Astrocyte (in vitro differentiated cells and primary cell): ENCODE measurements around the gene MRPL40. TPM values are rescaled to one million over a fixed set of nuclear protein-coding genes. Genes with fewer than 3 reads are reported as not detected.

ENCODE experiments used
- DNase-seq: peaks from one replicate; pipeline ENCODE4 v3.0.0-alpha.2; 2010; ENCODE audit warnings: low read depth
- FAIRE-seq: peaks from 2 replicates; lab custom pipeline; 2011; peaks lifted over from hg19 to GRCh38; lab: Jason Lieb, UNC
- H2AFZ ChIP-seq: 2 replicates; pipeline ENCODE4 v1.6.0; 2012; ENCODE audit warnings: low read depth, low read length, inconsistent platforms
- H3K27ac ChIP-seq: 2 replicates; pipeline ENCODE4 v1.5.1; 2011; ENCODE audit warnings: low read depth, low read length, inconsistent platforms
- H3K27me3 ChIP-seq: 2 replicates; pipeline ENCODE4 v1.6.0; 2011; ENCODE audit warnings: low read length, inconsistent platforms; ENCODE audit not compliant: insufficient read depth
- H3K36me3 ChIP-seq: 2 replicates; pipeline ENCODE4 v1.5.1; 2011; ENCODE audit warnings: low read length, inconsistent platforms; ENCODE audit not compliant: insufficient read depth
- H3K4me1 ChIP-seq: 2 replicates; pipeline ENCODE4 v1.5.1; 2011; ENCODE audit warnings: low read length, inconsistent platforms; ENCODE audit not compliant: insufficient read depth
- H3K4me2 ChIP-seq: 2 replicates; pipeline ENCODE4 v1.6.0; 2012; ENCODE audit warnings: low read length, inconsistent platforms
- H3K4me3 ChIP-seq: 2 replicates; pipeline ENCODE4 v1.5.1; 2011; ENCODE audit warnings: low read depth, mild to moderate bottlenecking, low read length, inconsistent platforms; ENCODE audit not compliant: insufficient read depth
- H3K79me2 ChIP-seq: 2 replicates; pipeline ENCODE4 v1.6.0; 2012; ENCODE audit warnings: mild to moderate bottlenecking, low read length, inconsistent platforms; ENCODE audit not compliant: insufficient read depth
- H3K9ac ChIP-seq: 2 replicates; pipeline ENCODE4 v1.6.0; 2012; ENCODE audit warnings: mild to moderate bottlenecking, low read length, inconsistent platforms
- H3K9me3 ChIP-seq: 2 replicates; pipeline ENCODE4 v1.5.1; 2012; ENCODE audit warnings: low read depth, mild to moderate bottlenecking, low read length, inconsistent platforms; ENCODE audit not compliant: insufficient read depth
- H4K20me1 ChIP-seq: 2 replicates; pipeline ENCODE4 v1.6.0; 2012; ENCODE audit warnings: low read length, inconsistent platforms; ENCODE audit not compliant: insufficient read depth
- H3K27ac Mint-ChIP-seq: one replicate; pipeline ENCODE4 v1.8.0; 2021; ENCODE audit warnings: mild to moderate bottlenecking, mixed read lengths; ENCODE audit not compliant: unreplicated experiment
- H3K27me3 Mint-ChIP-seq: one replicate; pipeline ENCODE4 v1.8.0; 2021; ENCODE audit warnings: low read depth, mixed read lengths; ENCODE audit not compliant: unreplicated experiment
- H3K36me3 Mint-ChIP-seq: one replicate; pipeline ENCODE4 v1.8.0; 2021; ENCODE audit warnings: low read depth, mixed read lengths; ENCODE audit not compliant: unreplicated experiment
- H3K4me1 Mint-ChIP-seq: one replicate; pipeline ENCODE4 v1.8.0; 2021; ENCODE audit warnings: low read depth, mixed read lengths; ENCODE audit not compliant: unreplicated experiment
- H3K4me3 Mint-ChIP-seq: one replicate; pipeline ENCODE4 v1.8.0; 2021; ENCODE audit warnings: mild to moderate bottlenecking, moderate library complexity, mixed read lengths; ENCODE audit not compliant: unreplicated experiment
- H3K9me3 Mint-ChIP-seq: one replicate; pipeline ENCODE4 v1.8.0; 2021; ENCODE audit warnings: mild to moderate bottlenecking, mixed read lengths; ENCODE audit not compliant: unreplicated experiment
- EZH2 ChIP-seq: IDR thresholded peaks from 2 replicates; pipeline ENCODE4 v1.6.1; 2012; ENCODE audit warnings: mild to moderate bottlenecking, low read length, inconsistent platforms; ENCODE audit not compliant: insufficient read depth
- total RNA-seq: library from RNA; stranded (reverse); gene quantifications from 2 replicates; pipeline ENCODE4 v1.2.1, GENCODE V29; 2021
- TF ChIP-seq, protein P1 (sequence below): IDR thresholded peaks from 2 replicates; pipeline ENCODE4 v1.5.1; 2011; ENCODE audit warnings: low read depth, mild to moderate bottlenecking, inconsistent platforms, low read length, moderate library complexity; ENCODE audit not compliant: insufficient read depth

Gene MRPL40
- total RNA-seq, 1 donor from 2014 or later = 34.7 TPM

DNA sequence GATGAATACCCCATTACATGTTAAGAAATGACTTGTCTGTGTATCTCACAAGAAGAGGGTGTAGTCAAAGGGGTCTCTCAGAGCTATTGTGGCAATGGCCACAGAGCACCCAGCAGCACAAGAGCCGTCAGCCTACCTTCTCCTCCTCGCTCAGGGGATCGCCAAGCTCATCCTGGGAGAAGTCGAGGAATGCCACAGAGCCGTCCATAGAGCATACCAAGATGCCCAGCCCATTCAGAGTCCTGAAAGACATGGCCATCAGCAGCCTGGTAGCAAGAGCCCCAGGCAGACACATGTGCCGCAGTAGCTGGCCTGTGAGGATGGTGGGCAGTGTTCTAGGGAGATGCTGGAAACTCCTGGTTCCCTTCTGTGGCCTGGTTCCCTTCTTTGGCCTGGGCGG lies 44.8 kb upstream of the MRPL40 start:
- no peaks in the 10 kb centered on the region for H3K9me3 ChIP-seq
- H2AFZ ChIP-seq = no peak overlapping the region
- H3K4me1 ChIP-seq = no peaks in the 10 kb centered on the region
- H3K4me3 Mint-ChIP-seq = no peak overlapping the region
- no peaks in the 10 kb centered on the region for H3K27me3 Mint-ChIP-seq
- H3K9ac ChIP-seq = no peak overlapping the region
- H3K4me2 ChIP-seq = no peak overlapping the region
- H3K4me1 Mint-ChIP-seq = no peaks in the 10 kb centered on the region
- H3K27ac Mint-ChIP-seq = no peak overlapping the region
- no peak overlapping the region for H3K27ac ChIP-seq
- no peaks in the 10 kb centered on the region for H3K79me2 ChIP-seq
- H4K20me1 ChIP-seq = peaks cover 4% of the 10 kb centered on the region
- no peak for TF ChIP-seq EZH2
- TF ChIP-seq, protein P1, sequence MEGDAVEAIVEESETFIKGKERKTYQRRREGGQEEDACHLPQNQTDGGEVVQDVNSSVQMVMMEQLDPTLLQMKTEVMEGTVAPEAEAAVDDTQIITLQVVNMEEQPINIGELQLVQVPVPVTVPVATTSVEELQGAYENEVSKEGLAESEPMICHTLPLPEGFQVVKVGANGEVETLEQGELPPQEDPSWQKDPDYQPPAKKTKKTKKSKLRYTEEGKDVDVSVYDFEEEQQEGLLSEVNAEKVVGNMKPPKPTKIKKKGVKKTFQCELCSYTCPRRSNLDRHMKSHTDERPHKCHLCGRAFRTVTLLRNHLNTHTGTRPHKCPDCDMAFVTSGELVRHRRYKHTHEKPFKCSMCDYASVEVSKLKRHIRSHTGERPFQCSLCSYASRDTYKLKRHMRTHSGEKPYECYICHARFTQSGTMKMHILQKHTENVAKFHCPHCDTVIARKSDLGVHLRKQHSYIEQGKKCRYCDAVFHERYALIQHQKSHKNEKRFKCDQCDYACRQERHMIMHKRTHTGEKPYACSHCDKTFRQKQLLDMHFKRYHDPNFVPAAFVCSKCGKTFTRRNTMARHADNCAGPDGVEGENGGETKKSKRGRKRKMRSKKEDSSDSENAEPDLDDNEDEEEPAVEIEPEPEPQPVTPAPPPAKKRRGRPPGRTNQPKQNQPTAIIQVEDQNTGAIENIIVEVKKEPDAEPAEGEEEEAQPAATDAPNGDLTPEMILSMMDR = no peak
- no peak overlapping the region for H3K4me3 ChIP-seq
- DNase-seq = no peak
- no peak for FAIRE-seq
- H3K36me3 ChIP-seq = peaks cover 47% of the 10 kb centered on the region
- H3K9me3 Mint-ChIP-seq = no peaks in the 10 kb centered on the region
- H3K27me3 ChIP-seq = no peaks in the 10 kb centered on the region
- peaks cover 20% of the 10 kb centered on the region for H3K36me3 Mint-ChIP-seq

DNA sequence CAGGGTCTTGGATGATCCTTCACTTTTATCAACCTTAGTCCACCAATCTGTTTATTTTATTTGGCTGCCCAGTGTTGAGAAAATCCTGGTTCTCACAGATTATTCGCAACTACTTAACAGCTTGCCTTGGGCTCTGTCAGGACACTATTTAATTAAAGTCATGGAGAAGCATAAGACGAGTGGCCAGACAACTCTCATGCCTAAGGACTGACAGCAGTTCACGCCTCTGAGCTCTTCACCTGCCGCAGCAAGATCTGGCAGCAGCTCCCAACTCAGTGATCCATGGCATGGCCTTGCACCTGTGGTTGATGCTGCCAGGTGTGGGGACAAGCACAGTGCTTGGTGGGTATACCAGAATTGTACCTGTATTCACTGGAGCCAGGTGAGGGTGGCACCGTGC lies 38.6 kb upstream of the MRPL40 start:
- Histone ChIP-seq H3K27ac (no peak overlapping the region), H3K27me3 (no peaks in the 10 kb centered on the region), H2AFZ (no peak overlapping the region), H3K9ac (no peak overlapping the region), H3K4me1 (no peaks in the 10 kb centered on the region), H3K9me3 (no peaks in the 10 kb centered on the region), H4K20me1 (peaks cover 6% of the 10 kb centered on the region), H3K36me3 (peaks cover 33% of the 10 kb centered on the region), H3K4me2 (no peak overlapping the region), H3K79me2 (no peaks in the 10 kb centered on the region), H3K4me3 (no peak overlapping the region)
- H3K36me3 Mint-ChIP-seq = peaks cover 22% of the 10 kb centered on the region
- FAIRE-seq = no peak
- no peaks in the 10 kb centered on the region for H3K27me3 Mint-ChIP-seq
- DNase-seq = no peak
- no peak for TF ChIP-seq EZH2
- TF ChIP-seq, protein P1 = no peak
- no peak overlapping the region for H3K27ac Mint-ChIP-seq
- no peaks in the 10 kb centered on the region for H3K4me1 Mint-ChIP-seq
- no peak overlapping the region for H3K4me3 Mint-ChIP-seq
- H3K9me3 Mint-ChIP-seq = no peaks in the 10 kb centered on the region

DNA sequence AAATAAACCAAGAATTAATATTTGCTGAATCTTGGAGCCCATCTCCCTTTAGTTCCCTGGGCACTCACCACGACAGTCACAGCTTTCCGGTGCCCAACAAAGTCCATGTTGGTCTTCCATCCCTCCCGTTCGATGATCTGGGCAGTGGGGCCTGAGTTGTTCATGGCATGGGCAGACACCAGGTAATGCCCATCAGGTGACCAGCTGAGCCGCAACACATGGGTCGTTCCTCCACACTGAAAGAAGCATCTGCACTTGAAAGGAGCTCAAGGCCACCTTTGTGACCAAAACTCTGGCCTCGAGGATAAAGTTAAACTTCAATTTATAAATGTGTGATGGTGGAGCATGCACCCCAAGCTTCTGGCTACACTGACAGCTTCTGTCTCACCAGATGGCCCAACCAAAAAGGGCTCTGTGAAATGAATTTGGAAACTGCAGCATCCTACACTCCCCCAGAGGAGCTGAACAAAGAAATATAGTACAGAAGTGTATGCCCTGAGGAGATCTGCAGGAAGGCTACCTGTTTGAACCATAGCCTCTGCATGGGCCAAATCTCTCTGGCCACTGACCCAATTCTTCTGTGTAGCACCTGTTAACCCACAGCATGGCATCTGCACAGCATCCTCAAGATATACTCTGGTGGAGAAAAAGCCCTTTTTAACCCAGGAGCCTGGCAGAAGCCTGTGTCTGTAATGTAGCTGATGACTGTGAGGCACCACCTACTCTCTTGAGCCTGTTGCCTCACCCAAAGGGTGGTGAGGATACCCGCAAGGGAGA lies 37.9 kb upstream of the MRPL40 start:
- Histone ChIP-seq H3K9me3 (no peaks in the 10 kb centered on the region), H3K4me2 (no peak overlapping the region), H3K27me3 (no peaks in the 10 kb centered on the region), H3K4me3 (no peak overlapping the region), H3K4me1 (no peaks in the 10 kb centered on the region), H4K20me1 (peaks cover 9% of the 10 kb centered on the region), H3K36me3 (peaks cover 33% of the 10 kb centered on the region), H3K79me2 (no peaks in the 10 kb centered on the region), H2AFZ (no peak overlapping the region), H3K9ac (no peak overlapping the region), H3K27ac (no peak overlapping the region)
- TF ChIP-seq EZH2 = no peak
- TF ChIP-seq, protein P1 = no peak
- peaks cover 20% of the 10 kb centered on the region for H3K36me3 Mint-ChIP-seq
- FAIRE-seq (no peak), DNase-seq (no peak)
- H3K4me1 Mint-ChIP-seq = no peaks in the 10 kb centered on the region
- H3K27me3 Mint-ChIP-seq = no peaks in the 10 kb centered on the region
- H3K9me3 Mint-ChIP-seq = no peaks in the 10 kb centered on the region
- H3K27ac Mint-ChIP-seq = no peak overlapping the region
- H3K4me3 Mint-ChIP-seq = no peak overlapping the region
